Measurements from ENCODE around the gene ALPP.

Gene ALPP

GRCh38 chr2:232333361-232334135 is 45.0 kb upstream of the ALPP start:
- TF ChIP-seq FOXP2 (optimal IDR thresholded peaks at IDR 0.05; ENCODE audit: borderline replicate concordance, extremely low read depth, extremely low read length, insufficient read depth) = no peak
- no peak for TF ChIP-seq POLR2AphosphoS5 (IDR thresholded peaks at IDR 0.05; ENCODE audit: low read depth, low read length)
- no peak for TF ChIP-seq TAF1 (IDR thresholded peaks at IDR 0.05; ENCODE audit: borderline replicate concordance, insufficient read depth, low read length)

- no peak for TF ChIP-seq TAF1 (IDR thresholded peaks at IDR 0.05; ENCODE audit: borderline replicate concordance, insufficient read depth, low read length)
- no peak for TF ChIP-seq POLR2AphosphoS5 (IDR thresholded peaks at IDR 0.05; ENCODE audit: low read depth, low read length)
- no peak for TF ChIP-seq FOXP2 (optimal IDR thresholded peaks at IDR 0.05; ENCODE audit: borderline replicate concordance, extremely low read depth, extremely low read length, insufficient read depth)
- no peak for TF ChIP-seq REST (IDR thresholded peaks at IDR 0.05; ENCODE audit: insufficient read depth in 1 of 2, low read depth in 2 of 2, low read length in 2 of 2)
- no peak for TF ChIP-seq SIN3A (IDR thresholded peaks at IDR 0.05; ENCODE audit: borderline replicate concordance, insufficient read depth, low read length)
Measured at GRCh38 chr2:232335859-232336215, 42.7 kb upstream of the ALPP start.

- TF ChIP-seq REST (IDR thresholded peaks at IDR 0.05; ENCODE audit: insufficient read depth in 1 of 2, low read depth in 2 of 2, low read length in 2 of 2) = no peak
- no peak for TF ChIP-seq POLR2AphosphoS5 (IDR thresholded peaks at IDR 0.05; ENCODE audit: low read depth, low read length)
- TF ChIP-seq SIN3A (IDR thresholded peaks at IDR 0.05; ENCODE audit: borderline replicate concordance, insufficient read depth, low read length) = no peak
- TF ChIP-seq FOXP2 (optimal IDR thresholded peaks at IDR 0.05; ENCODE audit: borderline replicate concordance, extremely low read depth, extremely low read length, insufficient read depth) = no peak
- no peak for TF ChIP-seq TAF1 (IDR thresholded peaks at IDR 0.05; ENCODE audit: borderline replicate concordance, insufficient read depth, low read length)
Measured at GRCh38 chr2:232336241-232336736, 42.3 kb upstream of the ALPP start.

- TF ChIP-seq TAF1 (IDR thresholded peaks at IDR 0.05; ENCODE audit: borderline replicate concordance, insufficient read depth, low read length) (no peak), FOXP2 (optimal IDR thresholded peaks at IDR 0.05; ENCODE audit: borderline replicate concordance, extremely low read depth, extremely low read length, insufficient read depth) (no peak), POLR2AphosphoS5 (IDR thresholded peaks at IDR 0.05; ENCODE audit: low read depth, low read length) (no peak), REST (IDR thresholded peaks at IDR 0.05; ENCODE audit: insufficient read depth in 1 of 2, low read depth in 2 of 2, low read length in 2 of 2) (no peak), SIN3A (IDR thresholded peaks at IDR 0.05; ENCODE audit: borderline replicate concordance, insufficient read depth, low read length) (no peak)
Measured at GRCh38 chr2:232336981-232337720, 41.4 kb upstream of the ALPP start.

- TF ChIP-seq FOXP2 (optimal IDR thresholded peaks at IDR 0.05; ENCODE audit: borderline replicate concordance, extremely low read depth, extremely low read length, insufficient read depth) = no peak
- TF ChIP-seq TAF1 (IDR thresholded peaks at IDR 0.05; ENCODE audit: borderline replicate concordance, insufficient read depth, low read length) = no peak
- TF ChIP-seq SIN3A (IDR thresholded peaks at IDR 0.05; ENCODE audit: borderline replicate concordance, insufficient read depth, low read length) = no peak
- TF ChIP-seq POLR2AphosphoS5 (IDR thresholded peaks at IDR 0.05; ENCODE audit: low read depth, low read length) = no peak
- TF ChIP-seq REST (IDR thresholded peaks at IDR 0.05; ENCODE audit: insufficient read depth in 1 of 2, low read depth in 2 of 2, low read length in 2 of 2) = no peak
Measured at GRCh38 chr2:232338759-232339106, 39.8 kb upstream of the ALPP start.
